Choroid plexus epithelial cell (primary cell): Measurements from ENCODE around the gene MPZL1.
A peak's percentile ranks its signal among the peaks of the same experiment; 100 is the strongest.

Experiments
- DNase-seq: peaks from one replicate; pipeline ENCODE4 v3.0.0-alpha.2; 2010; ENCODE audit warnings: low read depth
- H3K4me3 ChIP-seq: 2 replicates; pipeline ENCODE4 v1.5.1; 2011; ENCODE audit warnings: low read depth, mild to moderate bottlenecking, control low read depth, low read length, moderate library complexity
- TF ChIP-seq, protein P1 (sequence below): conservative IDR thresholded peaks from 2 replicates; pipeline ENCODE4 v1.5.1; 2011; ENCODE audit warnings: low read depth, mild to moderate bottlenecking, control low read depth, inconsistent platforms, low read length, moderate library complexity

The MPZL1 gene

DNA sequence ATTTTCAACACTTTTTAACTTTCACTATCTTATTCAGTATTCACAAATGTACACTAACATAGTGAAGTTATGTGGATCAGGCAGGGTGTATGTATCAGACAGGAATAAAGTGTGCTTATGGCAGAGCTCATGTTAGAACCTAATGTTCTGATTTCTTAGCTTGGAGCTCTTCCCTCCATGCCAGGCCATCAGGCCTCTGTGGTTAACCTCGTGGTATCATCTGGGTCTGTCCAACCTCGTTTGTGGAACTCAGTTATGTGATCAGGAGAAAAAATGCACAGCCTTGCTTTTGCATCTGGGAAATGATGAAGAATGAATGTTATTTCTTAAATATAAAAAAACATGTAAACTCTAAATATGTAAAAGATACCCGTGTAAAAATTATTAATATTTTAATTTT is 86.9 kb downstream of the MPZL1 start:
- peak; percentile 50 for DNase-seq
- no peak overlapping the region for H3K4me3 ChIP-seq
- TF ChIP-seq, protein P1, sequence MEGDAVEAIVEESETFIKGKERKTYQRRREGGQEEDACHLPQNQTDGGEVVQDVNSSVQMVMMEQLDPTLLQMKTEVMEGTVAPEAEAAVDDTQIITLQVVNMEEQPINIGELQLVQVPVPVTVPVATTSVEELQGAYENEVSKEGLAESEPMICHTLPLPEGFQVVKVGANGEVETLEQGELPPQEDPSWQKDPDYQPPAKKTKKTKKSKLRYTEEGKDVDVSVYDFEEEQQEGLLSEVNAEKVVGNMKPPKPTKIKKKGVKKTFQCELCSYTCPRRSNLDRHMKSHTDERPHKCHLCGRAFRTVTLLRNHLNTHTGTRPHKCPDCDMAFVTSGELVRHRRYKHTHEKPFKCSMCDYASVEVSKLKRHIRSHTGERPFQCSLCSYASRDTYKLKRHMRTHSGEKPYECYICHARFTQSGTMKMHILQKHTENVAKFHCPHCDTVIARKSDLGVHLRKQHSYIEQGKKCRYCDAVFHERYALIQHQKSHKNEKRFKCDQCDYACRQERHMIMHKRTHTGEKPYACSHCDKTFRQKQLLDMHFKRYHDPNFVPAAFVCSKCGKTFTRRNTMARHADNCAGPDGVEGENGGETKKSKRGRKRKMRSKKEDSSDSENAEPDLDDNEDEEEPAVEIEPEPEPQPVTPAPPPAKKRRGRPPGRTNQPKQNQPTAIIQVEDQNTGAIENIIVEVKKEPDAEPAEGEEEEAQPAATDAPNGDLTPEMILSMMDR, result no peak

DNA sequence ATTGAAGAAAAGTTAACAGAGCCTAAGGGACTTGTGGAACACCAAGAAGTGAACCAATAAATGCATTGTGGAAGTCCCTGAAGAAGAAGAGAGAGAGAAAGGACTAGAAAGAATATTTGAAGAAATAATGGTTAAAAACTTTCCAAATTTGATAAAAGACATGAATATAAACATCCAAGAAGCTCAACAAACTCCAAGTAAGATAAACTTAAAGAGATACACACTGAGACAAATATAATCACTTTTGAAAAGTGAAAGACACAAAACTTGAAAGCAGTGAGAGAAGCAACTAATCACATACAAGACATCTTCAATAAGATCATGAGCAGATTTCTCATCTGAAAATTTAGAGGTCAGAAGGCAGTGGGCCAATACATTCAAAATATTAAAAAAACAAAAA is 91.2 kb downstream of the MPZL1 start:
- no peak for DNase-seq
- H3K4me3 ChIP-seq, result no peak overlapping the region
- TF ChIP-seq, protein P1, result no peak

DNA sequence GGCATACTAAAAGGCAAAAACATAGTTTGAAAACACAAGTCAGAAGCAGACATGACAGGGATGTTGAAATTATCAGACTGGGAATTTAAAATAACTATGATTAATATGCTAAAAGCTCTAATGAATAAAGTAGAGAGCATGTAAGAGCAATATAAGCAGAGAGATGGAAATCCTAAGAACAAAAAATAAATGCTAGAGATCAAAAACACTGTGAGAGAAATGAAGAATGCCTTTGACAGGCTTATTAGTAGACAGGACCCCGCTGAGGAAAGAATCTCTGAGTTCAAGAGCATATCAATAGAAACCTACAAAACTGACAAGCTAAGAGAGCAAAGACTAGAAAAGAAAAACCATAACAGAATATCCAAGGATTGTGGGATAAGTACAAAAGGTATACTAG is 93.9 kb downstream of the MPZL1 start:
- DNase-seq, result no peak
- TF ChIP-seq, protein P1, result no peak
- no peak overlapping the region for H3K4me3 ChIP-seq

DNA sequence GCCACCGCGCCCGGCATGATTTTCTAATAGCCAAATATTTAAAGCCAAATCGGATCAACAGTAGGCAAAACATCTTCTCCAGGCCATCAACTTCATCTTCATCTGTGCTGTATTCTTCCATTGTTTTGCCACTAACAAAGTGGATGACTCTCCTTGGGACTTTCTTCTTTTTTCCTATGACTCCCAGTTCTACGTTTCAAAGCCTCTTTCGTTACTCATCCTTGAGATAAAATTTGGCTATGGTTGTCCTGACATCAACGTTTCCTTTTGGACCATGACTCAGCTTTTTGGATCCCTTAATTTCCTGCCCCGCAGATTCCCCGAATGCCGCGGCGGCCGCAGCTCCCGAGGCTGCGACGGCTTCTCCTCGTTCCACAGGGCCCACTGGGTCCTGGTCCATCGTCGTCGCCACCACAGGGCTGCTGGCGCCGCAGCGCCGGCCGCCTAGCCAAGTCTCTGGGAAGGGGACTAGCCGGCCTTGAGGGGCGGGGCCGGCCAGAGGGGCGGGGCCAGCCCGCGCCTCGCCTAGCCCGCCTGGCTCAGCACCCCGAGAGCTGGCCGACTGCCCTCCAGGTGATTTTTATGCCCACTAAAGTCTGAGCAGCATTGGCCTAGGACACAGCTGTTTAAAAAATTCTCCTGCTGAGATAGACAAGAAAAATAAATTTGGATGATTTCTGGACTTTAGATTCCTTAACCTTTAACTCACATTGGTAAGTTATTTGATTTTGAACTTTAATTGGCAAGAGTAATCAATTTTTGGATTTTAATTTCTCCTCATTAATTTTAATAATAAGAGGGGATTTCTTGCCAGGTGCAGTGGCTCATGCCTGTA is 98.3 kb downstream of the MPZL1 start:
- H3K4me3 ChIP-seq, result peak overlapping the region; percentile 53
- DNase-seq, result peak; percentile 87
- TF ChIP-seq, protein P1, result no peak

DNA sequence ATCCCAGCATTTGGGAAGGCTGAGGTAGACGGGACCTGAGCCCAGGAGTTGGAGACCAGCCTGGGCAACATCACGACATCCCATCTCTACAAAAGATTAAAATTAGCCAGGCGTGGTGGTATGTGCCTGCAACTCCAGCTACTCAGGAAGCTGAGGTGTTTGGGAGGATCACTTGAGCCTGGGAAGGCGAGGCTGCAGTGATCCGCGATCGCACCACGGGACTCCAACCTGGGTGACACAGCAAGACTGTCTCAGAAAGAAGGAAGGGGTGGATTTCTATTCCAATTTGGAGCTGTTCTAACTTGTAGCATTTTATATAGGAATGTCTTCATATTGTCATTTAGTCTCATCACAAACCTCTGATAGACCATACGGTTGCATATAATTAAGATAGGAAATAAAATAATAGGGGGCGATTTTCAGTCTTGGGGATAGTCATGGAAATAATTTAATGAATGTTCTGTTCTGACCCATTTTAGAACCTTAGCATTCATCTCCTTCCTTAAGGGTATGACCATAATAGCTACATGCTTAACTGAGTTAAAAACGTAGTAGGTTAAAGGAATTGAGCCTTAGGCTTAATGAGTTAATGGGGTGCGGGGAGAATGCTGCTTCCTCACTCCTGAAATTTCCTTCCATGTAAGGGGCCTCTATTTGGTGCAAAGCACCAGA is 99.0 kb downstream of the MPZL1 start:
- no peak for DNase-seq
- H3K4me3 ChIP-seq, result no peak overlapping the region
- TF ChIP-seq, protein P1, result no peak

DNA sequence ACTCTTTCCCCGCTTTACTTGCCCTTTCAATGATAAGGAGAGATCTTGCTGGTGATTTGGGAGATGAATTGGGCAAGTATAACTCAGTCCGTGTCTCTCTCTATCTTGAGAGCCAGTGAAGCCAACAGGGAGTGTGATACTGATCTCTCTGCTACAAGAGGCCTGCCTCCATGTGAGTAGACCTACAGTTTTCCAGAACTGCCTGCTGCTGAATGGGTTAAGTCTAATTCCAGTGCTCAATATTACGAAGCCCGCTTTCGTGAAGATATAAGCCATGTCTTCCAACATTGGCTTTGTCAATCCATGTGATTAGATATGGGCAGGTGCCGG is 99.5 kb downstream of the MPZL1 start:
- TF ChIP-seq, protein P1, result no peak
- DNase-seq, result no peak
- H3K4me3 ChIP-seq, result no peak overlapping the region
